WTC11 (cell line): ENCODE measurements around the gene DAD1.

Experiments
- CTCF ChIP-seq: fragments of 200-600 bp; IDR thresholded peaks from 2 replicates; pipeline ENCODE4 v1.8.0; 2022; ENCODE audit warnings: antibody characterized with exemption
- FOXJ3 ChIP-seq: sonication (generic); formaldehyde crosslinking; IDR thresholded peaks from 2 replicates; pipeline ENCODE4 v1.9.0; 2021; ENCODE audit warnings: missing genetic modification reagents, mild to moderate bottlenecking, borderline replicate concordance
- IRF1 ChIP-seq: sonication (generic); formaldehyde crosslinking; IDR thresholded peaks from 2 replicates; pipeline ENCODE4 v1.8.0; 2023; ENCODE audit warnings: missing genetic modification reagents
- USF2 ChIP-seq: sonication (generic); formaldehyde crosslinking; IDR thresholded peaks from 2 replicates; pipeline ENCODE4 v1.8.1; 2023; ENCODE audit warnings: mild to moderate bottlenecking, missing genetic modification reagents, moderate library complexity
- ZNF121 ChIP-seq: sonication (generic); formaldehyde crosslinking; IDR thresholded peaks from 2 replicates; pipeline ENCODE4 v1.8.0; 2023; ENCODE audit warnings: missing genetic modification reagents
- ZNF532 ChIP-seq: fragments of 250-450 bp; sonication (Bioruptor Pico); IDR thresholded peaks from 2 replicates; pipeline ENCODE4 v1.9.0; 2021; ENCODE audit warnings: mild to moderate bottlenecking, borderline replicate concordance

- TF ChIP-seq CTCF = no peak
- no peak for TF ChIP-seq IRF1 (CRISPR knock-in tag)
- TF ChIP-seq ZNF532 (CRISPR knock-in tag) = no peak
- TF ChIP-seq FOXJ3 (CRISPR knock-in tag) = no peak
- no peak for TF ChIP-seq USF2 (CRISPR knock-in tag)
- TF ChIP-seq ZNF121 (CRISPR knock-in tag) = no peak
Measured at GRCh38 chr14:22552001-22552826, 36.8 kb downstream of the DAD1 start.
